Tibial nerve (tissue), 4 donors: ENCODE measurements around the gene USF1. TPM values are rescaled to one million over a fixed set of nuclear protein-coding genes. Genes with fewer than 3 reads are reported as not detected.
A peak's percentile ranks its signal among the peaks of the same experiment; 100 is the strongest.

Experiments used
- DNase-seq, 2 donors: peaks; one replicate each; pipeline ENCODE4 v3.0.0-alpha.2; 2019; ENCODE audit warnings: low spot score in 2 of 2
- H3K27ac ChIP-seq, 4 donors: fragments of 200-600 bp; sonication (generic) in 3 of 4; one replicate each; pipeline ENCODE4 v1.5.1; 2017 to 2019; ENCODE audit warnings: mild to moderate bottlenecking in 1 of 4
- H3K27me3 ChIP-seq, 2 donors: fragments of 200-600 bp; sonication (generic) in 1 of 2; one replicate each; pipeline versions ENCODE4 v1.5.1 to v1.6.0; 2017 to 2019
- H3K36me3 ChIP-seq, 3 donors: fragments of 200-600 bp; sonication (generic); one replicate each; pipeline ENCODE4 v1.5.1; 2018 to 2019
- H3K4me1 ChIP-seq, 4 donors: fragments of 200-600 bp; sonication (generic) in 3 of 4; one replicate each; pipeline ENCODE4 v1.5.1; 2017 to 2019
- H3K4me3 ChIP-seq, 4 donors: fragments of 200-600 bp; sonication (generic) in 3 of 4; one replicate each; pipeline ENCODE4 v1.5.1; 2017 to 2019; ENCODE audit warnings: mild to moderate bottlenecking in 1 of 4, moderate library complexity in 1 of 4
- H3K9me3 ChIP-seq, 4 donors: fragments of 200-600 bp; sonication (generic) in 3 of 4; one replicate each; pipeline ENCODE4 v1.5.1; 2017 to 2019
- CTCF ChIP-seq, 5 experiments: fragments of 200-600 bp in 3 of 5; fragments of 450-650 bp in 2 of 5; sonication (generic) in 3 of 5; IDR thresholded peaks; one replicate each; pipeline ENCODE4 v1.5.1; 2016 to 2019; ENCODE audit warnings: antibody characterized with exemption in 5 of 5, mild to moderate bottlenecking in 3 of 5, moderate library complexity in 2 of 5
- EP300 ChIP-seq, 2 donors: sonication (generic); formaldehyde crosslinking; IDR thresholded peaks; one replicate each; pipeline ENCODE4 v1.6.1; 2017; ENCODE audit warnings: antibody characterized with exemption in 2 of 2, mild to moderate bottlenecking in 1 of 2
- POLR2A ChIP-seq, 2 donors: fragments of 450-650 bp; IDR thresholded peaks; one replicate each; pipeline ENCODE4 v1.6.1; 2017; ENCODE audit warnings: antibody characterized with exemption in 2 of 2, mild to moderate bottlenecking in 2 of 2, moderate library complexity in 2 of 2
- WGBS, 2 donors: methylation state at CpG; one replicate each; pipeline ENCODE4 v1.1.5; 2018; 5-methylcytosine and 5-hydroxymethylcytosine counted together
- total RNA-seq, 4 donors: library from RNA; depleted of rRNA; stranded (reverse); fragments of >200 nt; gene quantifications; one replicate each; pipeline ENCODE4 v1.1.0, GENCODE V29; 2016

USF1 gene
- 10 to 100 TPM; 59.4 to 66.1 (median 62.9) TPM for total RNA-seq

DNA sequence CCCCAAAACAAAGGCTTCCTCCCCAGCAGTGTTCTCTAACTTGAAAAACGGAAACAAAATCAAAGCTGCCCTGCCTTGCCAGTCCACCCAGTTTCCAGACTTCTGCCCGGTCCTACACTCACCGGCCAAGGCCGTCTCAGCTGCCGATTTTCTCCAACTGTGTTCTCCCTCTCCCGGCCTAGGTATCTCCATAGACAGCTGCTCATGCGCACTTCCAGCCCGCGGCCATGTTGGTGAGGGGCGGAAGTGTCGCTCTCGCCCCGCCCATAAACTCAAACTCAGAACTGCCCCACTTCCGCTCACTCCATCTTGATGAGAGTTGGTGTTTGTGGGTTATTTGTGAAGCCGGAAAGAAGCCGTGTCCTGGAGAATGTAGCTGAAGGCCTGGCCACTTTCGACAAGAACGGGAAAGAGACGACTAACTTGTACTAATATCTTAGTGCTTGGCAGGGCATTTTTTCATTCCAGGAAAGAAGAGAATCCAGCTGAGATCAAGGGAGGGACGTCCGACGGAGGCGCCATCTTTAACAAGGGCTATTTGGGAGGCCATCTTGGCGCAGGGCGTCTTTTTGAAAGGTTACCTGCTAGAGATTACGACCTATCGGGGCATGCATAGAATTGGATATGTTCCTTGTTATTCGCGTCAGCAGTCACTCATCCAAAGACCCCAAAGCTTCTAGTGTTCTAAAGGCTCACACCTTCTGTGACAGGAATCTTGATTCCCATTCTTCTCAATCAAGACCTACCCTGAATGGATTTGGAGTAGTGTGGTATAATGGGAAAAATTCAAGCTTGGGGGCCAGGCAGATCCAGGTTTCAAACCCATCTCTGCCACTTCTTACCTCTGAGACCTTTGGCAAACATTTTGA lies at the start of gene USF1:
Gene USF1, minus strand, starts transcription at position 242 of the 869 bp plus-strand sequence. CDS start 2,702 bp downstream, outside the sequence.
- peak; percentile 59 to 70 for TF ChIP-seq POLR2A (IDR thresholded peaks at IDR 0.05)
- peak; percentile 29 to 95 for TF ChIP-seq EP300 (IDR thresholded peaks at IDR 0.05)
- peak in 1 of 5 experiments; percentile 22 for TF ChIP-seq CTCF (IDR thresholded peaks at IDR 0.05)
- peaks cover 0 to 25% (median 12%) of the 10 kb centered on the region in 4 donors for H3K4me1 ChIP-seq
- H3K9me3 ChIP-seq, result no peaks in the 10 kb centered on the region
- H3K27me3 ChIP-seq, result no peaks in the 10 kb centered on the region
- peak; percentile 91 to 95 for DNase-seq
- H3K36me3 ChIP-seq, result peaks cover 3 to 52% (median 7%) of the 10 kb centered on the region in 3 donors
- WGBS, 2 donors, result 0 to 1% methylated on average over 28 to 29 of the region's 29 CpGs
- H3K27ac ChIP-seq, result peak within 1 kb of the TSS; percentile 65 to 95 (median 92)
- peak within 1 kb of the TSS; percentile 67 to 94 (median 80) for H3K4me3 ChIP-seq

- no peak for TF ChIP-seq POLR2A (IDR thresholded peaks at IDR 0.05)
- no peak for TF ChIP-seq CTCF (IDR thresholded peaks at IDR 0.05)
- TF ChIP-seq EP300 (IDR thresholded peaks at IDR 0.05), result no peak
- Histone ChIP-seq H3K9me3 (no peaks in the 10 kb centered on the region), H3K36me3 (peaks cover 0 to 13% (median 0%) of the 10 kb centered on the region in 3 donors), H3K27me3 (no peaks in the 10 kb centered on the region), H3K4me1 (peaks cover 0 to 31% (median 8%) of the 10 kb centered on the region in 4 donors), H3K27ac (no peak overlapping the region), H3K4me3 (no peak overlapping the region)
- no peak for DNase-seq
- WGBS, 2 donors, result 87 to 88% methylated on average over 6 of the region's 6 CpGs
Observed at GRCh38 chr1:161095230-161095629, 49.5 kb upstream of the USF1 start.

DNA sequence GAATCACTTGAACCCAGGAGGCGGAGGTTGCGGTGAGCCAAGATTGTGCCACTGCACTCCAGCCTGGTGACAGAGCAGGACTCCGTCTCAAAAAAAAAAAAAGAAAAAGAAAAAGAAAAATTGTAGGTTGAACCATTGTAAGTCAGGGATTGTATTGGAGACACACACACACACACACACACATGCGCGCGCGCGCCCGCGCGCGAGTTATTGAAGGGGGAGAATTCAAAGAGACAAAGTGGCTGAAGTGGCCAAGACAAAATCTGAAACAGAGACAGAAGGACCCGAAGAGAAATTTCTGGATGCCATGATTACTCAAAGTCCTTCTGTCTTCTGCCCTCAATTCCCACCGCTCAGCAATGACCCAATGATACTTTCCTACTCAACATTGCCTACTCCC lies 48.7 kb upstream of the USF1 start:
- Histone ChIP-seq H3K4me1 (peaks cover 0 to 26% (median 8%) of the 10 kb centered on the region in 4 donors), H3K27me3 (no peaks in the 10 kb centered on the region), H3K9me3 (no peaks in the 10 kb centered on the region), H3K36me3 (peaks cover 0 to 5% (median 0%) of the 10 kb centered on the region in 3 donors), H3K4me3 (no peak overlapping the region), H3K27ac (no peak overlapping the region)
- DNase-seq, result no peak
- TF ChIP-seq EP300 (IDR thresholded peaks at IDR 0.05), result no peak
- no peak for TF ChIP-seq CTCF (IDR thresholded peaks at IDR 0.05)
- TF ChIP-seq POLR2A (IDR thresholded peaks at IDR 0.05), result no peak
- WGBS, 2 donors, result 94% methylated on average over 14 of the region's 14 CpGs

DNA sequence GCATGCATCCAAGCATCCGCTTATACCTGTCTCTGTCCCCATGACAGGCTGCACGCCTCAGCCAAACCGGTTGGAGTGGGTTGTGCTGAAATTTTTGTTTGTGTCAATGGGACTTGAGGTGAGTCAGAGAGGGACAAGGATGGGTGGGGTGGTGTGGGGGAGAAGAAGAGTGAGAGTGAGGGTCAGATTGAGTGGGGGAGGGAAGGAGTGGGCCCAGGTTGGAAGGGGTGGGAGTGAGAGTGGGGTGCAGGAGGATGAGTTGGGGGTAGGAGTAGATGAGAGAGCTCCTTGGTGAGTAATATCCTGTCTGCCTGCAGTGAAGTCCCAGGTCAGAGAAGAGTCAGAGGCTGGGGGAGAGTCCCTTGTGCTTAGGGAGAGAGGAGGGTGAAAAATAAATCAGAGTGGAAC lies 46.8 kb upstream of the USF1 start:
- Histone ChIP-seq H3K4me3 (no peak overlapping the region), H3K27me3 (no peaks in the 10 kb centered on the region), H3K9me3 (no peaks in the 10 kb centered on the region), H3K4me1 (peaks cover 0 to 12% (median 4%) of the 10 kb centered on the region in 4 donors), H3K27ac (no peak overlapping the region), H3K36me3 (no peaks in the 10 kb centered on the region)
- WGBS, 2 donors, result 88 to 91% methylated on average over 3 of the region's 3 CpGs
- no peak for DNase-seq
- TF ChIP-seq POLR2A (IDR thresholded peaks at IDR 0.05) (no peak), CTCF (IDR thresholded peaks at IDR 0.05) (no peak), EP300 (IDR thresholded peaks at IDR 0.05) (no peak)
